Spleen (tissue), 7 donors: ENCODE results near the gene RNF114.

Experiments used
- CTCF ChIP-seq, 11 experiments: fragments of 200-600 bp in 7 of 11; fragments of 450-650 bp in 4 of 11; sonication (generic) in 4 of 11; IDR thresholded peaks in 8 of 11; conservative IDR thresholded peaks in 3 of 11; 1 replicate in 7 of 11; 2 replicates in 4 of 11; pipeline versions ENCODE4 v1.4.0 to v1.8.0; 2016 to 2021; ENCODE audit warnings: antibody characterized with exemption in 11 of 11, inconsistent platforms in 4 of 11, mild to moderate bottlenecking in 1 of 11
- POLR2A ChIP-seq, 3 donors: fragments of 450-650 bp; IDR thresholded peaks; one replicate each; pipeline ENCODE4 v1.5.1; 2017; ENCODE audit warnings: antibody characterized with exemption in 3 of 3, mild to moderate bottlenecking in 1 of 3
- POLR2AphosphoS5 ChIP-seq, 3 donors: sonication (generic); formaldehyde crosslinking; IDR thresholded peaks; one replicate each; pipeline ENCODE4 v1.5.1; 2017; ENCODE audit warnings: antibody characterized with exemption in 3 of 3
- donor health status: DM: no; HTN: no; CAD: no; lungs with moderate emphysema.
- donor health status: DM: no; HTN: no; CAD: no.
- donor health status: DM: no; HTN: no; CAD: no.

DNA sequence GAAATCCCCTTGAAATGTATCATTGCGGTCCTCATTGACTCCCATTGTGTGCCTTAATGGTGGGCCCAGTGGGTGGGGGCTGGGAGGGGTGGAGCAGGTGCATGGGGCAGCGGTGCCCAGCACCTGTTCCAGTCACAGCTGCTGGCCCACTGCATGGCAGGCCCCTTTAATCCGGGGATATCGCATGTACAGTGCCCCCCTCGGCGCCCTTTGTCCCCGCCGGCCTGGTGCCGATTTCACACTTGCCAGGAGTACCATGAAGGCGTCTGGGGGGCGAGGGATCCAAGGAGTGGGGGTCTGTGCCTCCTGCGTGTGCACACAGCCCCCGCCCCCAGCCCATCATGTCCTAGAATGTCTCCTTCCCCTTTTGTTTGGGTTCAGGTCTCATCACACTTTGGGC, 49.4 kb downstream of the RNF114 start:
- TF ChIP-seq POLR2A (IDR thresholded peaks at IDR 0.05), result no peak
- no peak for TF ChIP-seq POLR2AphosphoS5 (IDR thresholded peaks at IDR 0.05)
- no peak for TF ChIP-seq CTCF (IDR thresholded peaks at IDR 0.05 in 8 of 11, conservative IDR thresholded peaks at IDR 0.05 in 3 of 11)
